Suppressor macrophage treated with lipopolysaccharide for 4 hours (primary cell): ENCODE data around the gene SLC46A1.
"Not testable (repeated sequence)": the region's sequence is repeated elsewhere in the genome, so short reads cannot be mapped to it uniquely, and the experiment has no call there.

Source experiments
- DNase-seq: peaks from one replicate; pipeline ENCODE4 v3.0.0-alpha.2; 2020

SLC46A1 gene

GRCh38 chr17:28405632-28406472 lies at the start of gene SLC46A1:
Gene SLC46A1, minus strand, starts transcription at chr17:28406212. Its CDS starts 98 bp downstream, at chr17:28406114.
- peak; percentile 33 for DNase-seq

DNA sequence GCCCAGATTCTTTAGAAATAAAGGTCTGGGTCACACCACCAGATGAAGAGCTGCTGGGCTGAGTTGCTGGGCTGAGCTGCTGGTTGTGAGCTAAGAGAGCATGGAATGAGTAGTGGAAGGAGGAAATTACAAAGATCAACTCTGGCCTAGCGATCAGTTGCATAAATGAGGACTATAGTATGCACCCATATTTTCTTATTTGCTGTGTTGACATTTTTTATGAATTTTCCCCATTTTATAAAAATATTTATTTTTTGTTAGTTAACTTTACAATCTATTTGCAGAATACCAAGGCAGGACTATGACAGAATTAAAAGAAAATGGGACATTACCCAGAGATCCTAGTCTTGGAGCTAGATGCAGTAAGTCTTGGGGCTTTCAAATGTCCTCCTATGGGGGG lies 43.8 kb upstream of the SLC46A1 start:
- no peak for DNase-seq

- DNase-seq, result no peak
These were observed 41.4 kb upstream of the SLC46A1 start for GRCh38 chr17:28447396-28447760.

DNA sequence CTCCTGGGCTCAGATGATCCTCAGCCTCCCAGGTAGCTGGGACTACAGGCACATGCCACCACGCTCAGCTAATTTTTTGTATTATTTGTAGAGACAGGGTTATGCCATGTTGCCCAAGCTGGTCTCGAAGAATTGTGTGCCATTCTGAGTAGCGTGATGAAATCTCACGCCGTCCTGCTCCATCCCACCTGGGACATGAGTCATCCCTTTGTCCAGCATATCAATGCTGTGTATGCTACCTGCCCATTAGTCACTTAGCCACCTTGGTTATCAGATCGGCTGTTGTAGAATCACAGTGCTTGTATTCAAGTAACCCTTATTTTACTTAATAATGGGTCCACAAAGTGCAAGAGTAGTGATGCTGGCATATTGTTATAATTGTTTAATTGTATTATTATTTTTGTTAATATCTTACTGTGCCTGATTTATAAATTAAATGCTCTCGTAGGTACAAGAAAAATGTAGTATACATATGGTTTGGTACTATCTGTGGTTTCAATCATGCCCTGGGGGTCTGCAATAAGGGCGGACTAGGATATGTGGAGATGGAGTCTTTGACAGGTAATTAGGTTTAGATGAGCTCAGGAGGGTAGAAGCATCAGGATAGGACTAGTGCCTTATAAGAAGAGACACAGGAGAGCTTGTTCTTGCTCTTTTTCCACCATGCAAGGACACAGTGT lies 40.8 kb upstream of the SLC46A1 start:
- no peak for DNase-seq

- no peak for DNase-seq
These were observed 38.1 kb upstream of the SLC46A1 start for GRCh38 chr17:28443901-28444638.

DNA sequence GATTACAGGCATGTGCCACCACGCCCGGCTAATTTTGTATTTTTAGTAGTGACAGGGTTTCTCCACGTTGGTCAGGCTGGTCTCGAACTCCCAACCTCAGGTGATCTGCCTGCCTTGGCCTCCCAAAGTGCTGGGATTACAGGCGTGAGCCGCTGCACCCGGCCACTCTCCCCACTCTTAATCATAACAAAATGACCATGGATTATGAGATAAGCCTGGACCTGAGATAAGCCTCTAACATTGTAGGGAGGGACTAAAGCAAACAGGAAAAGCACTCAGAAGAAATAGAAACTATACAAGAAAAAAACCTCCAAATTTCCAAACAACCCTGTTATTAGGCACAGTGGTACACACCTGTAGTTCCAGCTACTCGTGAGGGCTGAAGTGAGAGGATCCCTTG lies 28.3 kb upstream of the SLC46A1 start:
- DNase-seq, result not testable (repeated sequence)

DNA sequence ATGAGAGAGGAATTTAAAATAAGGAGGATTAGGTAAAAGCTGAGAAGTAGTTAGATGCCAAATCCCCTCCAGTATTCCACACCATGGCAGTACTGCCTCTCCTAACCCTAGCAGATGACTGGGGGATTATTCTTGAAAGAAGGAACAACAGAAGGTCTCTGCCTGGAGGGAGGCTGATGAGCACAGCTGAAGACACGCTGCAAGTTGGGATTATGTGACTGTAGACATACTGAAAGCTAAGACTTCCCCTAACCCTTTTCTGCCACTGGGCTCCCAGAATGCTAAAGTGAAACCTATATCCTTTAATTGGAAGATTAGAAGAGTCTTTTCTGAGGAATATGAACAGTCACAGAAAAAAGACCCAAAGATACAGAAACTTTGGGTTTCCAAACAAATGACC lies 27.7 kb upstream of the SLC46A1 start:
- peak; percentile 57 for DNase-seq

DNA sequence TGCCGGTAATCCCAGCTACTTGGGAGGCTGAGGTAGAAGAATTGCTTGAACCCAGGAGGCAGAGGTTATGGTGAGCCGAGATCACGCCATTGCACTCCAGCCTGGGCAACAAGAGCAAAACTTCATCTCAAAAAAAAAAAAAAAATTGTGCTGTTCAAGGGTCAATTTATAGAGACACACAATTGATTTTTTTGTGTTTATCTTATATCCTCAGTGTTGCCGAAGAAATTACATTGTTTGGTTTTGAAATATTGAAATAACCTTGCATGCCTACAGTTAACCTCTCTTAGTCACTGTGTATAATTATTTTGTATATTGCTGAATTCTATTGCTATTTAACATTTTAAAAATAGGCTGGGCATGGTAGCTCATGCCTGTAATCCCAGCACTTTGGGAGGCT lies 22.0 kb upstream of the SLC46A1 start:
- not testable (repeated sequence) for DNase-seq

- no peak for DNase-seq
These were observed 21.4 kb upstream of the SLC46A1 start for GRCh38 chr17:28427371-28427770.

DNA sequence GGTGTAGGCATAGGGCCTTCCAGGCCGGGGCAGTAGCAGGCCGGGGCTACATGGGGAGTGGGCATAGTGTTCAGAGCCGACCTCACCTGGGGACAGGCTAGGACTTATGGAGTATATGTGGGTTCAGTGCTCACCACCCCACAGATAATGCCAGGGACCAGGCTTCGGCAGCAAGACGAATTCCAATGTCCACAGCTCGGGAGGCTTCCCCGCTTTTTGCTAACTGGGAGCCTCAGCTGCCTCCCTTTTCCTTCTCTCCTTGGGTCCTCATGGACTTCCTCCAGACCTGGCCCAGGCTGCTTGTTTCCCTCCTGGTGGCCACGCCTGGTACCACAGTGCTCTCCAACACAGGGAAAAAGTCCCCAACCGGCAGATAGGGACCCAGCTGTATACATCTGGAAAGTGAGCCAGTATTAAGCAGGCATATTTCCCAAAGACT lies 20.1 kb upstream of the SLC46A1 start:
- DNase-seq, result peak; percentile 14

DNA sequence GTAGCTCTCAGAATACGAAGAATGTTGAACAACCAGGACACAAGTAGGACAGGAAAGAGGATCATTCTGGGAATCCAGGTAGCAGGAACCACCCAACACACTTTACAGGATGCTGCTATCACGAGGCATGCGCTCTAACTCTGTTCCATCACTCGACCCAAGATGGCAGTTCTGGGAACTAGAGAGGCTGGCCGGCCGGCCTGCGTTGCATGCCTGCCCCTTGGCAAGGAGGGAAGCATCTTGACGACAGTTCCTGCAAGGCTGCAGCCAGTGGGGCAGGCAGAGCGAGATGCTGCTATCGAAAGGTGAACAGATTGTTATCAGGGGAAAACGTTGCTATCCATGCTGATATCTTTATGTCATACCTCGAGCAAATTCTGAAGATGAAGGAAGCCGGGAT lies 19.2 kb upstream of the SLC46A1 start:
- DNase-seq, result no peak

GRCh38 chr17:28421787-28422305 lies 15.8 kb upstream of the SLC46A1 start:
- no peak for DNase-seq

- peak; percentile 78 for DNase-seq
These were observed 10.8 kb upstream of the SLC46A1 start for GRCh38 chr17:28416703-28417311.

DNA sequence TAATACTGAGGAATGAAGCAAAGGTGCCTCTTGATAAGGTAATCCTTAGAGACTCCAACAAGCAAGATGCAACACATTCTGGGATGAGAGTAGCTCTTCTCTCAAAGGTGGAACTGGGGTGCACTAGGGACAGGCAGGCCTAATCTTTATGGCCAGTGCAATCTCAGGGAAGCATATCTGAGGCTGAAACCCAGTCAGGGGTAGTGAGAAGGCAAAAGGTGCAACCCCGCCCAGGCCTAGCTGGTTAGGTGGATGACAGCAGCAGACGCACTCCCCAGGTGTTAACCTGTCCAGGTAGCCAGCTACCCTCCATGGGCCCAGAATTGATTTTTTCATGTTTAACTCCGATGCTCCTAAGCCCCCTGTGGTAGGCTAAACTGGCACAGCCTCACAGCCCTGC lies 9.9 kb upstream of the SLC46A1 start:
- no peak for DNase-seq

DNA sequence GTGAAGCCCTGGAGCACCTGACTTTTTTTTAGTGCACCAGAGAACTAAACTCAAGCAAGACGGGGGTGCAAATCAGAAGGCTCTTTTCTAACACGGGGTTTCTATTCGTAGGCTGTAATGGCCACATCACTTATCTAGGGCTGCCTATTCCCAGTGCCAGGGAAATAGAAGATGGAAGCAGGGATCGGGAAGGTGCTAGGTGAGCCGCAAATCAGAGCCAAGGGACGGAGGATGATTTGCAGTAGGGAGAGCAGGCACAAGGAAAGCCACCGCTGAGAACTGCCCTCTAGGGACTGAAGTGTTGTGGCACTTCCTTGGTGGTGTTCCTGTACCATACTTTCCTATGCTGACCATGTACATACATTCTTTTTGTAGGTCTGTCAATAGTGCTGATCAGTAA lies 7.8 kb upstream of the SLC46A1 start:
- DNase-seq, result no peak

- no peak for DNase-seq
These were observed 6.1 kb upstream of the SLC46A1 start for GRCh38 chr17:28412099-28412498.

DNA sequence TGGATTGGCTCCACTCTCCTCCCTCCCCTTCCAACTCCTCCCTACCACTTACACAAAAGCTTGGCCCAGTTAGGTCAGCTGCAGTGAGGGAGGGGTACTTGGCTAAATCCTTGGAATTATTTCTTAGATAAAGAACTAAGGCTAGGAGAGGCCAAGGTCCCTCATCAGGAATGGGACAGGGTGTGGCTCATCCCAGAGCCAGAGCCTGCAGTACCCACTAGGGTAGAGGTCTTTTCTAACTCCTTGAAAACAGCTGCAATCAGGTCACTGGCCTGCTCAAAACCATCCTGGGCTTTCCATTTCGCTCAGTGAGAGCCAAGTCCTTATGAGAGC lies 1.9 kb upstream of the SLC46A1 start:
- DNase-seq, result no peak

DNA sequence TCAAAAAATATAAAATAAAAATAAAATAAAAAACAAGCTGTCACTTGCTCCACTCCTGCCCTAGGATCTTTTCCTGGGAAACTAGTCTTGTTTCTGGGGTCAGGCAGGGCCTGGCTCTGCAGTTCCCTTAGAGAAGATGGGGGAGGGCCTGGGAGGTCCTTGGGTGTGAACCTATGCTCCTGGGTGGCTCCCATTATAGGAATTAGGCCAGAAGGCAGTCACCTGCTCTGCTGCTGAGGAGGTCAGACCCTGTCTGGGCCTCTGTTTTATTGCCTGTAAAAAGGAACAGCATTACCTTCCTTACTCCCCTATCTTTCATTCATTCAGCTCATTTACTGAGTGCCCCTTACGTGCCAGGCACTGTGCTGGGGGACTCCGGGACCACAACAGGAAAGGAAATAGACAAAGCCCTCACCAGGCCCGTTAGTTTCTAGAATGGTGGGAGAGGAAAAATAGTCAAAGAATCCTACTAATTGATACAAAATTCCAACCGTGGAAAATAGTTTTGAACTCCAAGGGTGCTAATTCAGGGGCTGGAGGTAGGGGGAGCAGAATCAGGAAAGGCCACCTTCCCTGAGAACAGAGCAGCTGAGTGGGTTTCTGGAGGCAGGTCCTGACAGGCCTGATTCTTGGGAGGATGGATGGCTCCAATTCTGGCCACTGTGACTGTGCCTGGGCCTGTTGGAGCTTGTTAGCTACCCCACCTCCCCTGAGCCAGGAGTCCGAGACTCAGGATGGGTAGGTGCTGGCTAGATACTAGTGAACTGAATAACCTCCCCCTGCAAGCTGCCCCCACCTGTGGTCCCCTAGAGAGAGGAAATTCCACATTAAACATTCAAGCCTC lies 1.3 kb upstream of the SLC46A1 start:
- no peak for DNase-seq

DNA sequence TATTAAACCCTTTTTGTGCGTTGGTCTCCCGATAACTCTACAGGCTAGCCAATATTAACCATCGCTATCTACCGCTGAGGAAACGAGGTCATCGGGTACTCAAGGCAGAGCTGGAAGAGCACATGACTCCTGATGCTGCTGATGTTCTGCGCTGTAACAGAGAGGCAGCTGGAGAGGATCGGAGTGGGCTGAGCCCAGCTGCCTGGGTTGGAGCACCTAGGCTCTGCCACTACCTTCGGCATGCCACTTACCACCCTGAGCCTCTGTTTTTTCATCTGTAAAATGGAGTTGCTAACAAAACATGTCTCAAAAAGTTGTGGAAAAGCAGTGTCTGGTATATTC lies 432 bp upstream of the SLC46A1 start:
- no peak for DNase-seq

- DNase-seq, result no peak
These were observed 1.0 kb downstream of the SLC46A1 start for GRCh38 chr17:28404812-28405570.

- no peak for DNase-seq
These were observed 1.6 kb downstream of the SLC46A1 start for GRCh38 chr17:28404461-28404811.

DNA sequence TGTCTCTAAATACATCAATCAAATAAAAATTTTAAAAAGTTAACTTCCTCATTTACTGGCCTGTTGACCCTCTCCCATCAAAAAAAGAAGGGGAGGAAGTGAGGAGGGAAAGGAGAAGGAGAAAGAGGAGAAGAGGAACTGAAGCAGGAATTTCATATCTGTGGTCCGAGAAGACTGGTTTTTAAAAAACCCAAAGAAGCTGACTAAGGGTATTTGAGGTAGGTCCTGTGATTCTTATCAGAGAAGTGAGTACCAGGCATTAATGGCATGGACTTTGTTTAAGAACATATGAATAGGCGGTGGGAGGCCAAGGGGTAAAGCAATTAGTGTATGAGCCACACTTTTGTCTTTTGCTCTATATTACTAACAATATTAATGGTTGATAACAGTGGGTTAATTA lies 2.0 kb downstream of the SLC46A1 start:
- DNase-seq, result peak; percentile 50
